H1 (cell line): ENCODE data around the gene EIPR1.

Source experiments
- GABPA ChIP-seq: IDR thresholded peaks from 2 replicates; pipeline ENCODE4 v1.6.1; 2011; ENCODE audit warnings: mild to moderate bottlenecking, low read length, moderate library complexity, borderline replicate concordance; ENCODE audit not compliant: insufficient read depth
- JUND ChIP-seq: IDR thresholded peaks from 2 replicates; pipeline ENCODE4 v1.6.1; 2011; ENCODE audit warnings: mild to moderate bottlenecking, improper control_type of control experiment, low read length
- MAX ChIP-seq: IDR thresholded peaks from 2 replicates; pipeline ENCODE4 v1.6.1; 2012; ENCODE audit warnings: inconsistent platforms
- POLR2A ChIP-seq, 2 experiments: IDR thresholded peaks; 1 replicate in 1 of 2; 2 replicates in 1 of 2; pipeline ENCODE4 v1.6.1; 2011; ENCODE audit warnings: low read depth in 2 of 2, low read length in 2 of 2, mild to moderate bottlenecking in 2 of 2; ENCODE audit errors: control extremely low read depth in 1 of 2
- POLR2AphosphoS5 ChIP-seq: IDR thresholded peaks from 2 replicates; pipeline ENCODE4 v1.6.1; 2011; ENCODE audit warnings: low read depth, low read length
- POU5F1 ChIP-seq: IDR thresholded peaks from 2 replicates; pipeline ENCODE4 v1.6.1; 2011; ENCODE audit warnings: low read depth, mild to moderate bottlenecking, low read length, moderate library complexity
- SAP30 ChIP-seq: fragments of 300-600 bp; sonication (generic); IDR thresholded peaks from 2 replicates; pipeline ENCODE4 v1.7.1; 2012; ENCODE audit warnings: low read length, moderate library complexity, mild to moderate bottlenecking, inconsistent platforms; ENCODE audit not compliant: insufficient read depth, insufficient replicate concordance
- SP2 ChIP-seq: IDR thresholded peaks from 2 replicates; pipeline ENCODE4 v1.6.1; 2012; ENCODE audit warnings: mild to moderate bottlenecking, low read length, inconsistent platforms
- USF2 ChIP-seq: IDR thresholded peaks from 2 replicates; pipeline ENCODE4 v1.6.1; 2011; ENCODE audit warnings: low read length, improper control_type of control experiment
- YY1 ChIP-seq: IDR thresholded peaks from 2 replicates; pipeline ENCODE4 v1.6.1; 2011; ENCODE audit warnings: low read depth, mild to moderate bottlenecking, low read length
- TF ChIP-seq, protein P1 (sequence below), 3 experiments: IDR thresholded peaks; 1 replicate in 2 of 3; 2 replicates in 1 of 3; pipeline versions ENCODE4 v1.5.1 to v1.6.1; 2011; ENCODE audit warnings: low read length in 3 of 3, mild to moderate bottlenecking in 3 of 3, inconsistent platforms in 2 of 3, low read depth in 1 of 3, moderate library complexity in 1 of 3; ENCODE audit not compliant: insufficient read depth in 1 of 3; ENCODE audit errors: control extremely low read depth in 1 of 3

DNA sequence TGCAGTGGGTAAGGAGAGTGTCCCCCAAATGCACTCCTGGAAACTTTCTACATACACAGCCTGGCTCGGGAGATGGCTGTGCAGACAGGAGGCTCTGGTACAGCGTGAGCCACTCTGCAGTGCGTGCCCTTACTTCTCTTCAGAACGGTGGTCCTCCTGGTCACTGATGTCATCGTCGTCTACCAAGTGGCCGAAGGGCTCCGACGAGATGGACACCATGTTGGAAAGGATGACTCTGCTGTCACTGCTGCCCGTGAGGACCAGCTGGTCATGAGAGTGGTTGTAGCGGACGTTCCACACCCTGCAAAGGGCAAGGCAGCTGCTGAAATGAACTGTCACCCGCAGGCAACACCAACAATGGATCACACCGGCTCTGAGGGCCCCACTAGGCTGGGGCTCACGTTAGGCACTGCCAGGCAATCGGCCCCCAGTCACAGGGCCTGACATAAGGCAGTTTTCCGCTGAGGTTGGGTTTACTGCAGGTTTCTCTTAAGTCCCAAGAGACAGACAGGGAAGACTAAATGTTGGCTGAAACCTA, 185.3 kb downstream of the EIPR1 start:
- TF ChIP-seq, protein P1, sequence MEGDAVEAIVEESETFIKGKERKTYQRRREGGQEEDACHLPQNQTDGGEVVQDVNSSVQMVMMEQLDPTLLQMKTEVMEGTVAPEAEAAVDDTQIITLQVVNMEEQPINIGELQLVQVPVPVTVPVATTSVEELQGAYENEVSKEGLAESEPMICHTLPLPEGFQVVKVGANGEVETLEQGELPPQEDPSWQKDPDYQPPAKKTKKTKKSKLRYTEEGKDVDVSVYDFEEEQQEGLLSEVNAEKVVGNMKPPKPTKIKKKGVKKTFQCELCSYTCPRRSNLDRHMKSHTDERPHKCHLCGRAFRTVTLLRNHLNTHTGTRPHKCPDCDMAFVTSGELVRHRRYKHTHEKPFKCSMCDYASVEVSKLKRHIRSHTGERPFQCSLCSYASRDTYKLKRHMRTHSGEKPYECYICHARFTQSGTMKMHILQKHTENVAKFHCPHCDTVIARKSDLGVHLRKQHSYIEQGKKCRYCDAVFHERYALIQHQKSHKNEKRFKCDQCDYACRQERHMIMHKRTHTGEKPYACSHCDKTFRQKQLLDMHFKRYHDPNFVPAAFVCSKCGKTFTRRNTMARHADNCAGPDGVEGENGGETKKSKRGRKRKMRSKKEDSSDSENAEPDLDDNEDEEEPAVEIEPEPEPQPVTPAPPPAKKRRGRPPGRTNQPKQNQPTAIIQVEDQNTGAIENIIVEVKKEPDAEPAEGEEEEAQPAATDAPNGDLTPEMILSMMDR (IDR thresholded peaks at IDR 0.05; ENCODE audit: control extremely low read depth in 1 of 3, insufficient read depth in 1 of 3, low read depth in 1 of 3, low read length in 3 of 3), result no peak
- TF ChIP-seq JUND (no peak), MAX (no peak), POLR2A (IDR thresholded peaks at IDR 0.05; ENCODE audit: control extremely low read depth in 1 of 2, low read depth in 2 of 2, low read length in 2 of 2) (no peak), POU5F1 (no peak), YY1 (no peak), SAP30 (no peak), SP2 (no peak), POLR2AphosphoS5 (no peak), USF2 (no peak), GABPA (no peak)
